GM18870 (cell line): ENCODE data around the gene SRCAP.
"Not testable (repeated sequence)": the region's sequence is repeated elsewhere in the genome, so short reads cannot be mapped to it uniquely, and the experiment has no call there.

Source experiments
- ATAC-seq: cut with Tn5 transposase; IDR thresholded peaks from one replicate; pipeline ENCODE4 v1.9.1; 2021; ENCODE audit warnings: moderate library complexity; ENCODE audit not compliant: unreplicated experiment

Gene SRCAP

GRCh38 chr16:30663820-30664219 is 35.2 kb upstream of the SRCAP start:
- ATAC-seq, result no peak

GRCh38 chr16:30664616-30665109 is 34.3 kb upstream of the SRCAP start:
- no peak for ATAC-seq

GRCh38 chr16:30665155-30665829 is 33.7 kb upstream of the SRCAP start:
- ATAC-seq, result no peak

GRCh38 chr16:30665830-30666190 is 33.2 kb upstream of the SRCAP start:
- no peak for ATAC-seq

- no peak for ATAC-seq
Observed at GRCh38 chr16:30666681-30667080, 32.3 kb upstream of the SRCAP start.

- ATAC-seq, result no peak
Observed at GRCh38 chr16:30667361-30667905, 31.5 kb upstream of the SRCAP start.

GRCh38 chr16:30668393-30668792 is 30.6 kb upstream of the SRCAP start:
- ATAC-seq, result no peak

GRCh38 chr16:30669026-30669902 is 29.7 kb upstream of the SRCAP start:
- ATAC-seq, result no peak

GRCh38 chr16:30669903-30670824 is 28.8 kb upstream of the SRCAP start:
- ATAC-seq, result no peak

GRCh38 chr16:30675143-30675542 is 23.8 kb upstream of the SRCAP start:
- ATAC-seq, result no peak

GRCh38 chr16:30677931-30678585 is 20.9 kb upstream of the SRCAP start:
- no peak for ATAC-seq

GRCh38 chr16:30678586-30678970 is 20.4 kb upstream of the SRCAP start:
- no peak for ATAC-seq

GRCh38 chr16:30680326-30680725 is 18.6 kb upstream of the SRCAP start:
- ATAC-seq, result no peak

- no peak for ATAC-seq
Observed at GRCh38 chr16:30688701-30689100, 10.3 kb upstream of the SRCAP start.

- no peak for ATAC-seq
Observed at GRCh38 chr16:30691907-30692306, 7.1 kb upstream of the SRCAP start.

- no peak for ATAC-seq
Observed at GRCh38 chr16:30692396-30693064, 6.4 kb upstream of the SRCAP start.

- ATAC-seq, result no peak
Observed at GRCh38 chr16:30694926-30695693, 3.9 kb upstream of the SRCAP start.

GRCh38 chr16:30696646-30697045 is 2.3 kb upstream of the SRCAP start:
- not testable (repeated sequence) for ATAC-seq
